Measurements from ENCODE around the gene RNPEP. TPM values are rescaled to one million over a fixed set of nuclear protein-coding genes. Genes with fewer than 3 reads are reported as not detected.

The RNPEP gene
- total and polyA plus RNA-seq, 2 of the 8 experiments (the other 6 are each of a cell fraction or from before 2014, with no cell fraction given) = 34.1 to 51.1 TPM

GRCh38 chr1:201954263-201955008, 28.0 kb upstream of the RNPEP start:
- Histone ChIP-seq H2BK5ac (ENCODE audit: low read depth, low read length) (no peak overlapping the region), H4K8ac (ENCODE audit: extremely low read depth, insufficient read depth, low read length) (0 out of 2 replicates have a peak overlapping the region, but pooled peaks have one; percentile 4), H3K56ac (replicated peaks; ENCODE audit: insufficient read length, low read depth, low read length) (no peak overlapping the region), H3K27ac (ENCODE audit: low read depth, low read length) (no peak overlapping the region), H2BK12ac (ENCODE audit: low read depth, low read length) (no peak overlapping the region), H4K91ac (replicated peaks; ENCODE audit: insufficient read length, low read length) (no peak overlapping the region), H3K4ac (replicated peaks; ENCODE audit: insufficient read length, low read depth, low read length) (no peak overlapping the region), H2BK20ac (ENCODE audit: low read length) (no peak overlapping the region), H4K5ac (ENCODE audit: insufficient read length, low read depth, low read length) (no peak overlapping the region), H3K79me1 (ENCODE audit: low read depth, low read length) (no peaks in the 10 kb centered on the region; the same call in 1 of the 2 replicates), H3K14ac (ENCODE audit: insufficient read length) (no peak overlapping the region), H2AFZ (ENCODE audit: low read length) (no peak overlapping the region), H3K23ac (ENCODE audit: insufficient read length) (no peak overlapping the region), H3K4me1 (replicated peaks in 1 of 4; ENCODE audit: control insufficient read depth in 3 of 4, insufficient read depth in 4 of 4, low read length in 3 of 4) (peaks cover 0 to 3% (median 0%) of the 10 kb centered on the region in 4 experiments; a peak in 1 of 7 replicates), H3K4me2 (ENCODE audit: insufficient read depth in 1 of 2, low read depth in 2 of 2, low read length in 2 of 2) (peak overlapping the region; percentile 48 to 72; a peak in 3 of 4 replicates), H2BK15ac (ENCODE audit: low read length) (no peak overlapping the region), H3K4me3 (ENCODE audit: extremely low read depth in 1 of 4, insufficient read depth in 2 of 4, low read depth in 3 of 4, low read length in 4 of 4) (peak overlapping the region; percentile 83 to 100 (median 94); a peak in 7 of 8 replicates), H2AK5ac (ENCODE audit: low read depth, low read length) (no peak overlapping the region), H3K79me2 (ENCODE audit: control insufficient read depth in 1 of 2, insufficient read depth in 2 of 2, low read length in 2 of 2) (peaks cover 12 to 29% of the 10 kb centered on the region in 2 experiments), H2BK120ac (replicated peaks; ENCODE audit: low read depth, low read length) (no peak overlapping the region), H3K9me3 (ENCODE audit: insufficient read depth in 2 of 2, low read depth in 1 of 2, low read length in 1 of 2) (no peaks in the 10 kb centered on the region), H3K23me2 (ENCODE audit: low read depth, low read length) (no peaks in the 10 kb centered on the region), H3K27me3 (replicated peaks in 1 of 4; ENCODE audit: control insufficient read depth in 3 of 4, extremely low read depth in 1 of 4, insufficient read depth in 3 of 4, low read length in 3 of 4) (no peaks in the 10 kb centered on the region), H3K9ac (replicated peaks in 1 of 4; ENCODE audit: extremely low read depth in 1 of 4, low read depth in 3 of 4, low read length in 3 of 4) (no peak overlapping the region; a peak in 1 of 7 replicates), H3K36me3 (ENCODE audit: control insufficient read depth in 2 of 4, insufficient read depth in 4 of 4, low read length in 3 of 4) (peaks cover 7 to 17% (median 13%) of the 10 kb centered on the region in 4 experiments; a peak in 6 of 8 replicates), H3K18ac (ENCODE audit: extremely low read depth, low read length) (no peak overlapping the region), H4K20me1 (replicated peaks in 1 of 2; ENCODE audit: control insufficient read depth in 1 of 2, insufficient read depth in 2 of 2, low read length in 2 of 2) (peaks cover 0 to 1% of the 10 kb centered on the region in 2 experiments)
- TF ChIP-seq SP4 (IDR thresholded peaks at IDR 0.05; ENCODE audit: low read length) = 0 out of 2 replicates have a peak, but pooled peaks have one; percentile 25
- no peak for TF ChIP-seq SAP30 (IDR thresholded peaks at IDR 0.05; ENCODE audit: insufficient read depth, insufficient replicate concordance, low read length)
- TF ChIP-seq KDM1A (IDR thresholded peaks at IDR 0.05; ENCODE audit: borderline replicate concordance, low read length) = 0 out of 2 replicates have a peak, but pooled peaks have one; percentile 9
- CTCF ChIA-PET (ENCODE audit: partially characterized antibody) = interaction anchor here (0.7 to 5.5 kb wide), 14 partner anchors 9 to 441 kb away, joined by 3 to 39 read pairs (median 4); partner anchors contain the start of gene LMOD1
- DNase-seq (ENCODE audit: low read depth in 1 of 2, low spot score in 2 of 2) (no peak), FAIRE-seq (no peak)
- WGBS, 2 experiments (ENCODE audit: extremely low coverage in 1 of 2, insufficient coverage in 1 of 2, insufficient read length in 1 of 2, insufficient replicate concordance in 2 of 2, low coverage in 1 of 2, low lambda C conversion rate in 2 of 2, missing lambda C conversion rate in 1 of 2) = 56% methylated on average over 23 of the region's 24 CpGs; no CpG with 5 or more reads in 1 of the 2 experiments
- POLR2A ChIA-PET (ENCODE audit: partially characterized antibody) = interaction anchor here (0.6 to 6.2 kb wide), 14 partner anchors 9 to 418 kb away, joined by 3 to 27 read pairs (median 4); partner anchors contain the start of genes LMOD1 and RNPEP
